VCaP (cell line): Measurements from ENCODE around the gene STPG1.
A peak's percentile ranks its signal among the peaks of the same experiment; 100 is the strongest.

Experiments used
- H3K27ac ChIP-seq: fragments of 450-650 bp; 2 replicates; pipeline ENCODE4 v1.5.1; 2017
- TF ChIP-seq, protein P1 (sequence below): fragments of 450-650 bp; conservative IDR thresholded peaks from 2 replicates; pipeline ENCODE4 v1.5.1; 2017; ENCODE audit warnings: mild to moderate bottlenecking, moderate library complexity

STPG1 gene

DNA sequence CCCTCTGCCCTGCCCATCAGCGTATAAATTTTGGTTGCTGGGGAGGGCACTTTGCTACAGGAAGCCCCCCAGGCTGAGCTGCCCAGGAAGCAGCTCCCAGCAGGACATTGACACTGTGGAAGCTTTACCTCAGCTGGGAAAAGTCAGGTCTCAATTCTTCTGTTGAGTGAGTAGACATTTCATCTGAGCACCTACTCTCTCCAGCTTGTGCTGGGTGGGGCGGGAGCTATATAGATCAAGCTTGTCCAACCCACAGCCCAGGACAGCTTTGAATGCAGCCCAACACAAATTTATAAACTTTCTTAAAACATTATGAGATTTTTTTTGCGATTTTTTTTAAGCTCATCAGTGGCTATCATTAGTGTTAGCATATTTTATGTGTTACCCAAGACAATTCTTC lies 11.4 kb upstream of the STPG1 start:
- H3K27ac ChIP-seq = no peak overlapping the region
- TF ChIP-seq, protein P1, sequence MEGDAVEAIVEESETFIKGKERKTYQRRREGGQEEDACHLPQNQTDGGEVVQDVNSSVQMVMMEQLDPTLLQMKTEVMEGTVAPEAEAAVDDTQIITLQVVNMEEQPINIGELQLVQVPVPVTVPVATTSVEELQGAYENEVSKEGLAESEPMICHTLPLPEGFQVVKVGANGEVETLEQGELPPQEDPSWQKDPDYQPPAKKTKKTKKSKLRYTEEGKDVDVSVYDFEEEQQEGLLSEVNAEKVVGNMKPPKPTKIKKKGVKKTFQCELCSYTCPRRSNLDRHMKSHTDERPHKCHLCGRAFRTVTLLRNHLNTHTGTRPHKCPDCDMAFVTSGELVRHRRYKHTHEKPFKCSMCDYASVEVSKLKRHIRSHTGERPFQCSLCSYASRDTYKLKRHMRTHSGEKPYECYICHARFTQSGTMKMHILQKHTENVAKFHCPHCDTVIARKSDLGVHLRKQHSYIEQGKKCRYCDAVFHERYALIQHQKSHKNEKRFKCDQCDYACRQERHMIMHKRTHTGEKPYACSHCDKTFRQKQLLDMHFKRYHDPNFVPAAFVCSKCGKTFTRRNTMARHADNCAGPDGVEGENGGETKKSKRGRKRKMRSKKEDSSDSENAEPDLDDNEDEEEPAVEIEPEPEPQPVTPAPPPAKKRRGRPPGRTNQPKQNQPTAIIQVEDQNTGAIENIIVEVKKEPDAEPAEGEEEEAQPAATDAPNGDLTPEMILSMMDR = no peak

DNA sequence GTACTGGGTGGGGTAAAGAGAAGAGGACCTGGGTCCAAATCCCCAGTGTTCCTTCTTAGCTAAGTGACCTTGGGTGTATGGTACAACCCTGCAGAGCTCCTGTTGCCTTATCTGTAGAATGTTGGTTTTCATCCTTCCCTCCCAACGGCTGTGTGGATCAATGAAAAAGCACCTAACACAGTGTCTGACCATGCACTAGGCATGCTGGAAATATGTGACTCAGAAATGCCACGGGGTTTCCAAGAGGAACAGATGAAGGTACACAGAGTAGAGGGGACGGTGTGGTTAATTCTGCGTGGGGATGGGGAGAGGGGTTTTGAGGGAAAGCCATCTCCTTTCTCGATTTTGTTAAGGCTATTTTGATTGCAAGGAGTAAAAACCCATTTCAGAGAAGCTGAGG lies 10.6 kb upstream of the STPG1 start:
- TF ChIP-seq, protein P1 = no peak
- H3K27ac ChIP-seq = no peak overlapping the region

DNA sequence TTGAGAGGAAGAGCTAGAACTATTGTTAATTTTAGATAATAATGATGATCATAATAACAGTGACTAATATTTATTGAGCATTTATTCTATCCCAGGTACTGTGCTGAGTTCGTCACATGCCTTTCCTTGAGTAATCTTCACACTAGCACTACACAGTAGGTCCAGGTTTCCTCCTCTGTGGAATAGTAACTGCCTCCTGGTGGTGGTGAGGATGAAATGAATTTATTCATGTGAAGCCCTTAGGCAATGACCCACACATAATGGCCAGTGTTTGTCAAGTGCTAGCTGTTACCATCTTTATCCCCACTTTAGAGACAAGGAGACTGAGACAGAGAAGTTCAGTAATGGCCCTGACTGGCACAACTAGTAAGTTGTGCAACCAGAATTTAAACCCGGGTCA lies 7.9 kb upstream of the STPG1 start:
- TF ChIP-seq, protein P1 = no peak
- no peak overlapping the region for H3K27ac ChIP-seq

DNA sequence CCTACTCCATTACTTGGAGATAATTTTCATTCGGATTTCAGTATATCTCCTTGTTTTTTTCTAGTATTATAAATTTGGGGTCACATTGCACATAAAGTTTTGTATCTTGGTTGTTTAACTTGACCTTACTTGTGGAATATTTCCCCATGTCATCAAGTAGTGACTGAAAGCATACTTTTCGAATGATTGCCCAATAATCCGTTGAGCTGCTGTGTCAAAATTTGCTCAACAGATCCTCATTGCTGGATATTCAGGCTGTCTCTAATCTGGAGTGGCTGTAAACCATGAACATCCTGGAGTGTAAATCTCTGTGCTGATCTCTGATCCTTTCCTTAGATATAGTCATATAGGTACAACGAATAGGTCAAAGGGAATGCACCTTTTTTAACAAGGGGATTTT lies 7.0 kb upstream of the STPG1 start:
- TF ChIP-seq, protein P1 = no peak
- H3K27ac ChIP-seq = no peak overlapping the region

DNA sequence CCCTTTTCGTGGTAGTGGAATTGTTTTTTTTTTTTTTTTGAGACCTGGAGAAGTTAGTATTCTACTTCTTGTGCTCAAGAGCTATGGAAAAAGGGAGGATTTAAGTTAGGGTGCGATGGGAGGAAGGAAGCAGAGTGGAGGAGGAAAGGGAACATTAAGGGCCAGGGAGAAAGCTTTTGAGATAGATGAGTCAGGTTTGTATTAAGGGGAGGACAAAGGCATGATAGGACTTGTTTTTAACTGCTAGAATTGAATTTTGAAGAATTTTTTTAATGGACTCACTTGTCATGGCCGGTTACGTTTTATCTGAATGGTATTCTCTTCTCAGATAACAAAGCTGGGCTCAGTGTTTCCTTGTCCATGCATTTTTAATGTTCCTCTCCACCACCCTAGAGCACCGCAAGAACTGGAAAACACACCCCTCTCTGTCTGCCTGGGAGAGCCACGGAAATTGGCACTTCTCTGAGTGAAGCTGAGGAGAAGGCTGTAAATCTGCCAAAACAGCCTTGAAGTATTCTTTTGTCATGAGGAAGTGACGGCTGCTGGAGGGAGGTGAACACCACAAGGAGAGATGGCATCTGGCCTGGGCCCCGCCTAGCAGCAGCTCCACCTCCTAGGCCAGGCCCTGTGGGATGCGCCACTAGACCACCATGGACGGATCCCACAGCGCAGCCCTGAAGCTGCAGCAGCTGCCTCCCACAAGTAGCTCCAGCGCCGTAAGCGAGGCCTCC lies 5.5 kb upstream of the STPG1 start:
- TF ChIP-seq, protein P1 = no peak
- peak overlapping the region; percentile 84 for H3K27ac ChIP-seq

DNA sequence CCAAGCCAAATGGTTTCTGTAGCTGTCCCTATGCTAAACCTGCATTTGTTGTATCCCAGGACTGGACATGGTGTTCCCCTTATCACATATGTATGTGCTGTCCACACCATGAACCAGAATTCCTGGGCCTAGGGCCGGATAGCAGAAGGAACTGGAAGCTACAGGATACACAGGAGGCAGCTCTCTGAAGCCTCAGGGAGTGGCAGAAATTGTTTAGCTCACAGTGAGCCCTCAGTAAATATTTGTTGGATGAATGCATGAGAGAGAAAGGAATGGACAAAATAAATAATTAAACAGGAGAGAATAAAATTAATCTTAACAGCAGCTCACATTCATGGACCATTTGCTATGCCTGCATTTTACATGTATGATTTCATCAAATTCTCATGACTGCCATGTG lies 4.1 kb upstream of the STPG1 start:
- TF ChIP-seq, protein P1 = no peak
- H3K27ac ChIP-seq = peak overlapping the region; percentile 84

DNA sequence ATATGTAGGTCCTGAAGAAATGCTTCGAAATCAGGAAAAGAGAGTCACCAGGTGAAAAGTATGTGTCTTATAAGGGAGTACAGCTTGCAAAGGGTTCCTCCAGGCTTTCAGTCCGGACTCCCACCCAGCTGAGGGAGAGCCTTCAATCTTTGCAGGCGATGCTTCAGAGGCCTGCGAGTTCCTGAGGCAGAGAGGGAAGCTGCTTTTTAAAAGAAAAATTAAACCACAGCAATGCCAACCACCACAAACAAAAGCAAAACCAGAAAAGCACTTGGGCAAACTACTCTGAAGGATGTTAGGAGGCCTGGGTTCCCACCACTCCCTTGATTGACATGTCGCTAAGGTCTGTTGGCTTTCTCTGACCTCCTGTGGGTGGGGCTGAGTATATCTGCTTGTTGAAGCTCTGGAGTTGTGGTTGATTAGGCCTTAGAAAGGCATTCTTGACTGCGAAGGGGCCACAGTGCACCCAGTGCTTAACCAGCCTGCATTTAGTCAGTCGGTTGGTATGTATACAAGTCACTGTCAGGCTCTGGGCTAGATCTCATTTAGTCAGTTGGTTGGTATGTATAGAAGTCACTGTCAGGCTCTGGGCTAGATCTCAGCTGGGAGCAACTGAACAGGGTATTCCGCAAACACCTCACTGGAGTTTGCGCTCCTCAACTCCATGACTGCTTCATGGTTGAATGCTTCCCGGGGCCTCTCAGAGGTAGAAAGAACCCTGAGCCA lies 3.2 kb upstream of the STPG1 start:
- TF ChIP-seq, protein P1 = no peak
- peak overlapping the region; percentile 84 for H3K27ac ChIP-seq
